Medulla oblongata (tissue), 1 donor: Measurements from ENCODE around the gene ID4.

Source experiments
- DNase-seq: peaks from one replicate; pipeline ENCODE4 v3.0.0-alpha.2; 2015; ENCODE audit errors: extremely low spot score

The ID4 gene

GRCh38 chr6:19836799-19837510, at the start of gene ID4:
TSS of gene ID4 (plus strand) at chr6:19837370. CDS start at chr6:19837755, 385 bp downstream.
- peak; percentile 95 for DNase-seq

- DNase-seq, result no peak
These were observed 48.5 kb upstream of the ID4 start for GRCh38 chr6:19788686-19789085.

GRCh38 chr6:19789100-19789803, 47.9 kb upstream of the ID4 start:
- DNase-seq, result no peak

- DNase-seq, result no peak
These were observed 45.9 kb upstream of the ID4 start for GRCh38 chr6:19791267-19791666.

GRCh38 chr6:19795211-19795610, 42.0 kb upstream of the ID4 start:
- DNase-seq, result no peak

GRCh38 chr6:19796452-19796851, 40.7 kb upstream of the ID4 start:
- no peak for DNase-seq

- no peak for DNase-seq
These were observed 38.8 kb upstream of the ID4 start for GRCh38 chr6:19798362-19798761.

GRCh38 chr6:19802656-19803055, 34.5 kb upstream of the ID4 start:
- no peak for DNase-seq

GRCh38 chr6:19803331-19804204, 33.6 kb upstream of the ID4 start:
- DNase-seq, result peak; percentile 9

GRCh38 chr6:19804205-19805128, 32.7 kb upstream of the ID4 start:
- peak; percentile 95 for DNase-seq

GRCh38 chr6:19805129-19805481, 32.1 kb upstream of the ID4 start:
- peak; percentile 9 for DNase-seq

- no peak for DNase-seq
These were observed 30.2 kb upstream of the ID4 start for GRCh38 chr6:19806971-19807396.

- DNase-seq, result no peak
These were observed 25.6 kb upstream of the ID4 start for GRCh38 chr6:19811397-19812079.

GRCh38 chr6:19812512-19813119, 24.6 kb upstream of the ID4 start:
- DNase-seq, result peak; percentile 40

GRCh38 chr6:19818805-19819204, 18.4 kb upstream of the ID4 start:
- no peak for DNase-seq

GRCh38 chr6:19824058-19824807, 12.9 kb upstream of the ID4 start:
- DNase-seq, result no peak

GRCh38 chr6:19827247-19827646, 9.9 kb upstream of the ID4 start:
- no peak for DNase-seq

- no peak for DNase-seq
These were observed 9.3 kb upstream of the ID4 start for GRCh38 chr6:19827903-19828302.

GRCh38 chr6:19830171-19830570, 7.0 kb upstream of the ID4 start:
- no peak for DNase-seq

- no peak for DNase-seq
These were observed 5.8 kb upstream of the ID4 start for GRCh38 chr6:19831358-19831757.
